HG03571 (cell line): ENCODE data around the gene KRTAP4-9.
"Not testable (repeated sequence)": the region's sequence is repeated elsewhere in the genome, so short reads cannot be mapped to it uniquely, and the experiment has no call there.

ENCODE experiments used
- ATAC-seq: cut with Tn5 transposase; IDR thresholded peaks from one replicate; pipeline ENCODE4 v1.9.1; 2021; ENCODE audit not compliant: unreplicated experiment

KRTAP4-9 gene

DNA sequence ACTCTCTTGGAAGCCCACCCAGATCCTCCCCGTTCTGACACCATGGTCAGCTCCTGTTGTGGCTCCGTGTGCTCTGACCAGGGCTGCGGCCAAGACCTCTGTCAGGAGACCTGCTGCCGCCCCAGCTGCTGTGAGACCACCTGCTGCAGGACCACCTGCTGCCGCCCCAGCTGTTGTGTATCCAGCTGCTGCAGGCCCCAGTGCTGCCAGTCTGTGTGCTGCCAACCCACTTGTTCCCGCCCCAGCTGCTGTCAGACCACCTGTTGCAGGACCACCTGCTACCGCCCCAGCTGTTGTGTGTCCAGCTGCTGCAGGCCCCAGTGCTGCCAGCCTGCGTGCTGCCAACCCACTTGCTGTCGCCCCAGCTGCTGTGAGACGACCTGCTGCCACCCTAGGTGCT is at the start of gene KRTAP4-9:
Gene KRTAP4-9, plus strand, starts transcription at position 43 of the 400 bp plus-strand sequence. Its CDS starts 0 bp downstream, at position 43.
- not testable (repeated sequence) for ATAC-seq

- ATAC-seq = no peak
Observed at GRCh38 chr17:41057547-41057946, 47.6 kb upstream of the KRTAP4-9 start.

DNA sequence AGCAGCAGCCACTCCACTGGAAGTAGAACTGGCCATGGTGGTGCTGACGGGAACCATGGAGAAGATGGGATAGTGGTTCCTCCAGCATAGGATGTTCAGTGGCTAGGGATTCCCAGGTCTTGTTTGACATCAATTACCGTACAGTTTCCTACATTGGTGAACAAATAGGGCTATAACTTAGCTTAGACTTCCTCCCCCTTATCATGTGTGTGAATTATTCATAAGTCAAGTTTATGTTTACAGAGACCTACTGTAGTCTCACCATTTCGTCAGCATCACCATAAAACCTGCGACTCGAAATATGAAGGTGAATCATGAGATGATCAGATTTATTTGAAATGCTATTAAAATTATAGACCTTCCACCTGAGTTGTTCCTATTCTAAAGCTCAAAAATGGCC is 46.4 kb upstream of the KRTAP4-9 start:
- no peak for ATAC-seq

- ATAC-seq = not testable (repeated sequence)
Observed at GRCh38 chr17:41059276-41060051, 45.7 kb upstream of the KRTAP4-9 start.

- no peak for ATAC-seq
Observed at GRCh38 chr17:41060052-41060604, 45.1 kb upstream of the KRTAP4-9 start, which contains the start of gene KRTAP2-3. KRTAP2-3 (minus strand) TSS chr17:41060114; CDS start chr17:41060050, 64 bp downstream.

DNA sequence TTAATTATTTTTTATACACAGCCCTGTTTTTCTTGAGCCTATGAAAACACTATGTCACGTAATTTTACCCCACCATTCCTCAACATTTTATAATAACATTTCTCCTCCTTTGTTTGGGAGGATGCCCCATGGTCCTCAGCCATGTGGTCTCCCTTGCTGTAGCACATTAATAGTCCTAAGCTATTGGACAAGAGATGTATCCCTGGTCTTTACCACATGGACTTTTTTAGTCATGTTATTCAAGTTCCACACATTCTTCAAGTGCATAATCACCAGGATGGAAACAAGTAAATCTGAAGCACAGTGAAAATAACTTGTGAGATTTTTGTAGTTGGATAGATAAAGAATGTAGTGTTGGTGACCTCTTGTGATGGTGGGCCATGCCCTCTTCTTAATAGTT is 43.2 kb upstream of the KRTAP4-9 start:
- ATAC-seq = no peak

GRCh38 chr17:41063449-41063848 is 41.7 kb upstream of the KRTAP4-9 start:
- no peak for ATAC-seq

- no peak for ATAC-seq
Observed at GRCh38 chr17:41064301-41064700, 40.9 kb upstream of the KRTAP4-9 start.

GRCh38 chr17:41065016-41065689 is 40.0 kb upstream of the KRTAP4-9 start:
- not testable (repeated sequence) for ATAC-seq

DNA sequence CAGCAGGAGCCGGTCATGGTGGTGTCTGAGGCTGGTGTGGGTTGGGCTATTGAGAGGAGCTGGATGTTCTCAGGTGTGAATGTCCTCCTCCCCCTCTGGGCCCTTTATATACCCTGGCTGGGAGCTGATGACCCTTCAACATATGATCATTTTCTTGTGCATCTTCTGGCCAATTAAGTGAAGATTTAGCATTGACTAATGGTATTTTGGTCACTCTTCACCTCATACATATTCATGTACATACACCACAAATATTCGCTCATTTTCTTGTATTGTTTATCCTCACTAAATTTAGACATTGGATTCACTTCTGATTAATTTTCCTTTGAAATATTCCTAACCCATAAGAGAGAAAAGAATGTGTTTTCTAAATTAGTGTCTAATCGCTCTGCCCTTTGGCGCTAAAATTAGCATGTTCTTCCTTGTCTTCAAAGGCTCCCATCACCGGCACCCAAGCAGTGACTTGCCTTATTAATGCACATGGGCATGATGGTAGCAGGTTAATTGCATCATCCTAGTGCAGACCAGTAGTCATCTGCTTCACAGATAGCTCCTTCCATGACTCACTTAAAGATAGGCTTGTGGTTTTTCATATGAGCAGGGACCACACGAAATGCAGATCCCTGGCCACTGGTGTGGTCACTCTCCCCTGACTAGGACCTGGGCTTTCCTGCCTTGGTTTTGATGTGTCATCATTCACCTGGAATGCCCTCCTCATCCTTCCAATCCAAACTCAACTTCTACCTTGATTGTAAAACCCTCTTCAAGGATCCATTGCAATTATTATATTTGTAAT is 39.2 kb upstream of the KRTAP4-9 start, which contains the start of gene KRTAP2-4:
Gene KRTAP2-4, minus strand, starts transcription at position 51 of the 796 bp plus-strand sequence. Its CDS starts 34 bp downstream, at position 17.
- ATAC-seq = no peak

DNA sequence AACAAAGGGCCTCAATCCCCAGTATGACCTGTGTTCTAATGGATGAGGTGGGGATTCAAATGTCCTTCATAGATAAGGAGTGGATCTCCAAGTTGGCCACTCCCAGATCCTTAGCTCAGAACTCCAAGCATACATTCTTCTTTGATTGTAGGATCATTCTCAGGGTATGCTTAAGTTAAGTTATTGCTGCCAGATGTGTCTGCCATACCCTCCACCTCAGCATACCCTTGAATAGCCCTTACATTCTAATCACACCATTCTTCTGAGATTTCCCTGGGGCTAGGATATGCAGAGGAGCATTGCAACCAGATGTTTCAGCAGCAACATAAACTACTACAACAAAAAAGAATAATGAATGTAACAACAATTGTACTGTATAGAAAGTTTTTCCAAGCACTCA is 37.9 kb upstream of the KRTAP4-9 start:
- no peak for ATAC-seq

DNA sequence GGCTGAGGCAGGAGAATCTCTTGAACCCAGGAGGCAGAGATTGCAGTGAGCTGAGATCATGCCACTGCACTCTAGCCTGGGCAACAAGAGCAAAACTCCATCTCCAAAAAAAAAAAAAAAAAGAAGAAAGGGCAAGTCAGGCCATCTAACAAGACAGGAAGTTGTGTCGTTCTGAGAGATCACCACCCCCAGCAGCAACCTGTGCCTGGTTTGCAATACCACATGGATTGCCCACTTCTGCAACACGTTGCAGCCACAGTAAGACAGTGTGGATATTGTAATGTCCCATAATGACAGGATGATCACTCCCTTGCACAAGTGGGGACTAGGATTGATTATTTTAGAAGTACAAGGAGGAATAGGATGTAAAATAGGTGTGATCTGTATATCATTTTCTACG is 36.2 kb upstream of the KRTAP4-9 start:
- ATAC-seq = no peak

DNA sequence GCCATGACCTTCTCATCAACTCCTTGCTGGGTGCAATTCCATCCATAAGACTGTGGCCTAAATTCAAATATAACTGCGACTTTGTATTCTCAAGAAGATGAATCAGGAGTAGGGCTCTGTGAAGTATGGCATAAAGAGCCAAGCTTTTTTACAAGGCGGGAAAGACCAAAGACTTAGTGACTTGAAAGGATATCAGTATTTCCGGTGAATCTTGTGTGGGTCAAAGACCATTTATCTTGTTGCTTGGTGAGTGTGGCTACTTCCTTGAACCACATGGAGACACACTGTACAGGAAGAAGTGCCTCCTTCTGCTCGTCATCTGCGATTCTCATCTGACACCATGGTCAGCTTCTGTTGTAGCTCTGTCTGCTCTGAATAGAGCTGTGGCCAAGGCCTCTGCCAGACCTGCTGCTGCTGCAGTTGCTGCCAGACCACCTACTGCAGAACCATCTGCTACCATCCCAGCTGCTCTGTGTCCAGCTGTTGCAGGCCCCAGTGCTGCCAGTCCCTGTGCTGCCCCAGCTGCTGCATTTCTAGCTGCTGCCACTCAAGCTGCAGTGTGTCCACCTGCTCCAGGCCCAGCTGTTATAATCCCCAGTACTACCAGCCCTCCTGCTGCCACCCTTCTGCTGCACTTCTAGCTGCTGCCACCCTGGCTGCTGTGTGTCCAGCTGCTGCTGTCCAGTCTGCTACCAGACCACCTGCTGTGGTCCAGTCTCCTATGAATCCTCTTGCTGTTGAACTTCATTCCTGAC is 33.4 kb upstream of the KRTAP4-9 start:
- no peak for ATAC-seq

- ATAC-seq = no peak
Observed at GRCh38 chr17:41073676-41074075, 31.5 kb upstream of the KRTAP4-9 start.

DNA sequence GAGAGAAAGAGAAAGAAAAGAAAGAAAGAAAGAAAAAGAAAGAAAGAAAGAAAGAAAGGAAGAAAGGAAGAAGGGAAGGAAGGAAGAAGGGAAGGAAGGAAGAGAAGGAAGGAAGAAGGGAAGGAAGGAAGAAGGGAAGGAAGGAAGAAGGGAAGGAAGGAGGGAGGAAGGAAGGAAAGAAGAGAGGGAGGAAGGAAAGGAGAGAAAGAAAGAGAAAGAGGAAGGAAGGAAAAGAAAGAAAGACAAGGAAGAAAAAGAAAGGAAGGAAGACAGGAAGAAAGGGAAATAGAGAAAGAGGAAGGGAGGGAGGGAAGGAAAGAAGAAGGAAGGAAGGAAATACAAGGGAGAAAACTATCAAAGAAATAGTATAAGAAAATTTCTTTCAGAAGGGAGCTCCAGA is 28.4 kb upstream of the KRTAP4-9 start:
- no peak for ATAC-seq

DNA sequence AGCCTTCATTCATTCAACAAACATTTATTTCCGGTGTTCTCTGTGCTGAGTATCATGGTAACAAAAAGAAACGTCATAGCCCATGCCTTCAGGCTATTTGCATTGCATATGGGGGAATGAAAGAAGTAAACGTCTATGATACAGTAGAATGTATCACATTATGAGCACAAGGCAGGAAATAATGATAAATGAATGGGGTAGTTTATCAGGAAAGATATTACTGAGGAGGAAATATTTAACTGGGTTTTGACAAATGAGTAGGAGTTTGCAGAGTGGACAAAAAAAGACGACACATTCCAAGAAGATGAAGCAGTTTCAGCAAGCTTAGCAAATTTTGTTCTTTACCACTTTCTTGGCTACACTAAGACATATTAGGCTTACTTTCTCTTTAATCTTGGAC is 22.6 kb upstream of the KRTAP4-9 start:
- ATAC-seq = no peak

GRCh38 chr17:41083427-41083826 is 21.8 kb upstream of the KRTAP4-9 start:
- not testable (repeated sequence) for ATAC-seq

DNA sequence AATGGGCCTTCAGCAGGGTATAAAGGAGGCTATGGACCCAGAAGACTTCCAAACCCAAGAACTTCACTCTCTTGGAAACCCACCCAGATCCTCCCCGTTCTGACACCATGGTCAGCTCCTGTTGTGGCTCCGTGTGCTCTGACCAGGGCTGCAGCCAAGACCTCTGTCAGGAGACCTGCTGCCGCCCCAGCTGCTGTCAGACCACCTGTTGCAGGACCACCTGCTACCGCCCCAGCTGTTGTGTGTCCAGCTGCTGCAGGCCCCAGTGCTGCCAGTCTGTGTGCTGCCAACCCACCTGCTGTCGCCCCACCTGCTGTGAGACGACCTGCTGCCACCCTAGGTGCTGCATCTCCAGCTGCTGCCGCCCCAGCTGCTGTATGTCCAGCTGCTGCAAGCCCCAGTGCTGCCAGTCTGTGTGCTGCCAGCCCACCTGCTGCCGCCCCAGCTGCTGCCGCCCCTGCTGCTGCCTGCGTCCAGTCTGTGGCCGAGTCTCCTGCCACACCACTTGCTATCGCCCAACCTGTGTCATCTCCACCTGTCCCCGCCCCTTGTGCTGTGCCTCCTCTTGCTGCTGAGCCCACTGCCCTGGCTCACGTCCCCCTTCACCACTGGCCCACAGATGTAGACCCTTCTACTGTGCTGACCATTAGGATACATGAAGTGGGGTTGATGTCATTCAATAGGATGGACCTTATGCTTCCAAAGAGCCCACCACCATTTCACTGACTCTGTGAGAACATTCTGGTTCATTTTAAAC is 20.9 kb upstream of the KRTAP4-9 start, which contains the start of gene KRTAP4-7:
Gene KRTAP4-7, plus strand, starts transcription at position 51 of the 757 bp plus-strand sequence. Its CDS starts 57 bp downstream, at position 108.
- ATAC-seq = not testable (repeated sequence)

DNA sequence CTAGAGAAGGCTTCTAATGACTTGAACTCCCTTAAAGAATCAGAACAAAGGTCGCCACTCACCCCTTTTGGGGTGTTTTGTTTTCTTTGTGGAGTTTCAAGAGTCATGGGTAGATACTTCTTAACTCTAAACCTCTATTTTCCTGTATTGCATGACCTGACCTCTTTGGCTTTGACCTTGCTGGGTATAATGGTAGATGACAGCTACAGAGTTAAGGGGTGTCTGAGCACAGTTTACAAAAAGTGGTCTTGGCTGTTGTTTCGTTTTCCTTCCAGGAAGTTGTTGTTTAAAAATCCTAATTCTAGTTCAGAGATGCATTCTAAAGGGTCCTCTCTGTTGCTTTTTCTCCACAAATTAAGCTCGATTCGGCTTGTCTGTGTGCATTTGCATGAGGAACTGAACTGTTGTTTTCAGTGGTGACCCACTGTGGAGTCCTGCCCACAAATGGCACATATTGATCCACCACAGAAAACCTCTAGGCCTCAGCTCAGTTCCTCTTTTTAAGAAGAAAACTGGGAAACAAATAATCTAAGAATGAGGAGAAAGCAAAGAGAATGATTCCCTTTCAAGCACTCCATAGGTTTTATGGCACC is 16.3 kb upstream of the KRTAP4-9 start:
- not testable (repeated sequence) for ATAC-seq
